HG02884 (cell line): ENCODE results near the gene ATG4A.
A peak's percentile ranks its signal among the peaks of the same experiment; 100 is the strongest.

Experiments used
- ATAC-seq: cut with Tn5 transposase; IDR thresholded peaks from one replicate; pipeline ENCODE4 v1.9.1; 2021; ENCODE audit warnings: mild to moderate bottlenecking, moderate library complexity; ENCODE audit not compliant: unreplicated experiment

ATG4A gene

DNA sequence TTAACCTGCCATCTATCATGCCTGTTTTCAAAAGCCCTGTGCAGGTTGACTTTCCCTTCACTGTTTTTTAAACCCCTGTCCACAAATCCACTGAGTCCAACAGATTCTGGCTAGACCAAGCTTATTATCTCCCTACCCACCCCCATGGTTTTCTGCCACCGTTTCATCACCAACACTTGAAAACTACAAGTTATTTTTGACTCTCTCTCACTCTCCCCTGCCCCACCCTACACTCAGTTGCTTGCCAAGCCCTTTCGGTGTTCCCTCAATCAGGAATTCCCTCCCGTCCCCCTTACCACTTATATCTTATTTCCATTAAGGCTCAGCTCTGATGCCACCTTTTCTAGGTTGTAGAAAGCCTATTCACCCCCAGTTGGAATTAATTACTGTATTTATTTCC, 29.7 kb downstream of the ATG4A start:
- ATAC-seq, result no peak

- no peak for ATAC-seq
Observed at GRCh38 chrX:108122748-108123147, 31.2 kb downstream of the ATG4A start.

DNA sequence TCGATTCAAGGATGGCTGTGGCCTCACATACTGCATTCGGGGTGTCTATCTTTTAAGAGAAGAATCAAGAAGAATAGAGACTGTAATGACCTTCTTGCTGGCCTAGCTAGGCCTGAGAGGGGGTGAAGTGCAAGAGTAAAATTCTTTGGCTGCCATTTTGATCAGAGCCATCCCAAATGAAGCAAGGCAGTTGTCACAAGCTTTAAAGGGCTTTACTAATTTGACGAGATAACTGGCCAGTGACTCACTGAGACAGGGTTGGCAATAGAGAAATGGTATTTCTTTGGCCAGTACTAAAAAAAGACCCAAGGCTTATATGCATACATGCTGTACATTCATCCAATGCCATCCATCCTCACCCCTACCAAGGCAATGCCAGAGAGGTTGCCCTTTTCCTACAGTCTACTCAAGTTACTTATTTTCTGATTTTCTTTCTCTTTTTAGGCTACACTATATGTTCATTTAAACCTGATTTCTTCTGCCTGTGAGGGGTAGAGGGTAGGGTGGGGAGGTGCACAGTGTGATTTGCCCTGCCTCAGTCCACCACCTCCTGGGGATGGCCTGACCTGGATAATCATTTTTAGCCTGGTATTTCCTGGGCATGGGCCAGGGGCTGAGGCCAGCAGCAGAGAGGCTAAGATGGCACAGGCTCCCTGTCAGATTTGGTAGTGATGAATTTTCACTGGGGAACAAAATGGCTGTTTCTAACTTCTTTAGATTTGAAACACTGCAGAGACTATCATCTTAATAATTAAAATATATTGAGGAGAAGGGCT, 32.2 kb downstream of the ATG4A start:
- ATAC-seq, result no peak

GRCh38 chrX:108126661-108127060, 35.1 kb downstream of the ATG4A start:
- ATAC-seq, result no peak

DNA sequence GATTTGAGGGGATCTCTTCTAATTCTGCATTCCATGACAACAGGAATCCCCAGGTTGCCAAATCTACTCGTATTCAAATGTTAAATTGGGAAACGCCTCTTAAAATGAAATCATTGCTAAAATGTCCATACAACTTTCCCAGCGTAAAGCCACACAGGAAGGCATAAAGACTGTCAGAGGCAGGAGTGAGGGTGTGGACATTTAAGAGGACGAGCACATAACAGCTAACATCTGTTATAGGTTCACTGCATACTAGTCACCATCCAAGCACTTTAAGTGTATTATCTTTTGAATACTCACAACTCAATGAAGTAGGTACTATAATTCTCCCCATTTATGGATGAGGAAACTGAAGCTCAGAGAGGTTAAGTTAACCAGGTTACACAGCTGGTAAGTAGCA, 35.6 kb downstream of the ATG4A start:
- no peak for ATAC-seq

GRCh38 chrX:108130889-108131288, 39.3 kb downstream of the ATG4A start:
- no peak for ATAC-seq

GRCh38 chrX:108131471-108131870, 39.9 kb downstream of the ATG4A start:
- no peak for ATAC-seq

- no peak for ATAC-seq
Observed at GRCh38 chrX:108132034-108132433, 40.5 kb downstream of the ATG4A start.

GRCh38 chrX:108132876-108133275, 41.3 kb downstream of the ATG4A start:
- ATAC-seq, result no peak

DNA sequence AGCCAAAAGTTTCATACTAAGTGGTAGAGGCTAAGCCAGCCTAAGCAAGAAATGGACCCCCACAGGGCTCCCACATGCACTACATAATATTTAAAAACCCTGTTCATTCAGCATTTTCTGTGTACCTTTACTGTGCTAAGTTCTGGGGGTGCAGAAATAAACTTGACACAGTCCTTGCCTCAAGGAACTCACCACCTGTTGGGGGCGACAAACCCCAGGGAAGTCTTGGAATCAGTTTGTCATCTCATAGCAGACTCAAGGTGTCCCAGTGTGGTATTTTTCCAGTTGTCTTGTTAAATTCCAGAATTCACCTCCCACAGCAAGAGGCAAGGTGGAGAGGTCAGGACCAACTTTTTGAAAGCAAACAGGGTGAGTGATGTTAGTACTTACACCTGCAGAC, 43.1 kb downstream of the ATG4A start:
- ATAC-seq, result no peak

GRCh38 chrX:108138814-108139702, 47.5 kb downstream of the ATG4A start:
- no peak for ATAC-seq

- peak; percentile 97 for ATAC-seq
Observed at GRCh38 chrX:108148524-108148923, 56.9 kb downstream of the ATG4A start.

DNA sequence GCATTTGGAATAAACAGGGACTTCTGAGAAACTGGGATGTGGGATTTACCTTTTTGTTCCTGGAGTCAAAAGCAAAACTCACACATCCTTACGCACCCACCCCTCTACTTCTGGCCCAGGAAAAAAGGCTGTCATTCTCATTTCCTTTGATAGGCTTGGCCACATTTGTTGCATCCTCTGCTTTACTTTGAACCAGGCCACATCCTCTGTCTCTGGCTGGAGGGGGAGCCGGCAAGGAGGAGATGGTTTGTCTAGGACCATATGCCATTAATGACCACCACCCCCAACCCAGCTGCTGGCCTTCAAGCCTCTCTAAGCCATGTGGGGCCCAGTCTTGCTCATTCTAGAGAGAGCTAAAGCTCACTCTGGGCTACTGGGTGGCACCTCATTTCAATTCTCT, 64.5 kb downstream of the ATG4A start:
- ATAC-seq, result no peak

GRCh38 chrX:108156934-108157466, 65.4 kb downstream of the ATG4A start:
- no peak for ATAC-seq

DNA sequence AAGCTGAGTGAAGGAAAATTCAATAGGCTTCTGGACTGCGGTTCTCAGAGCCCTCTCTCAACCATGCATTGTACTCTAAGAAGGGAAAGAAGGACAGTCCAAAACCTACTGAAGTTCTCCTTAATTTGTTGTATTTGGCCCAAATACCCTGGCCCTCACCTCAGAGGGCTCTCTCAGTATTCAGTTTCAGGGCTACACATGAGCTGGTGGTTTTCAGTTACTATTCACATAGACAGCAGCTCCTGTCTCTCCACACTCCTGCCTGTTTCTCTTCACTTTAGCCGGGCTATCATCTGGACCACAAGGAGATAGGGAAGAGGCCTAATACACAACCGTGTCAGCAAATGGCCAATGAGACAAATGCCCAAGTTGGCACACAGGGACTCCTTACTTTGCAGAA, 66.0 kb downstream of the ATG4A start:
- ATAC-seq, result no peak

DNA sequence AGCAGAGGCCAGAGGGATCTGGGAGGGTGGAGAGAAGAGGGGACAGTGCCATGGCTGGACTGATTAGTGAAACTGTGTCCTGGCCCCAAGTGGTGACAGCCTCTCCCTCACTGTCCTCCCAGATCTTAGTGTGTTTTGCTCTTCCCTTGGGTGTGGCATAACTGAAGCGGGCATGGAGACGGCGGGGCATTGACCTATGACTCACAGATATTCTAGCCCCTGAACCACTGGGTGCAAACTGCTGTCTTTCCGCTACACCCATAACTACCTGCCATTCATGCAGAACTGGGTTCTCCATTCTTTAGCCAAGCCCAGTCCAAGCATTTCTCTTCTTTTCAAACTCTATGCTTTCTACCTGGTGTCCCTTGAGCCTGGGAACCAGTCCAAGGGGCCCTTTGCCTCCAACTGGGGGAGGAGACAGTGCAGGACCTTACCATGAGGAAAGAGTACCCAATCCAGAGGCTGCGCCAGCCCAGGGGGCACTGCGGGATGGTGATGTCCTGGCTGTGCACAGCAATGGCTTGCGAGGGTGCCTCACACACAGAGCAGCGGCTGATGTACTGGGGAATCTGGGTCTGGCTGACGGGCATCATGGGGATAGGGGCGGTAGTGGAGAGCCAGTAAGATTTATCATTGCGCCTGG, 67.6 kb downstream of the ATG4A start:
- no peak for ATAC-seq

DNA sequence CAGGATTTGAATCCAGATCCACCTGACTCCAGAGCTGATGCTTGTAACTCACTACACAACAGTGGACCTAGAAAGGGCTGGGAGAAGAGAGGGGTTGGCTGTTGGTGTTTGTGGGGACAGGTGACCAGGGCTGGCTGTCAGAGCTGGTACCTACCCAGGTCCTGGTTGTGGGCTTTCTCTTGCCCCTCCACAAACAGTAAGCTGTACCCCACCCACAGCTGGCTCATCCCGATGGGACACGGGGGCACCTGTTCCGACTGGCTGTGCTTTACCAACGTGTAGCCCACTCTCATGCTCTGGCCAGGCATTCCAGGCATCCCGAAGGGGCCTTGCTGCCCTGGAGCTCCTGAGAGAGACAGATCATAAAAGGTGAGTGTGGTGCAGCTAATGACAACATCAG, 68.7 kb downstream of the ATG4A start:
- no peak for ATAC-seq

DNA sequence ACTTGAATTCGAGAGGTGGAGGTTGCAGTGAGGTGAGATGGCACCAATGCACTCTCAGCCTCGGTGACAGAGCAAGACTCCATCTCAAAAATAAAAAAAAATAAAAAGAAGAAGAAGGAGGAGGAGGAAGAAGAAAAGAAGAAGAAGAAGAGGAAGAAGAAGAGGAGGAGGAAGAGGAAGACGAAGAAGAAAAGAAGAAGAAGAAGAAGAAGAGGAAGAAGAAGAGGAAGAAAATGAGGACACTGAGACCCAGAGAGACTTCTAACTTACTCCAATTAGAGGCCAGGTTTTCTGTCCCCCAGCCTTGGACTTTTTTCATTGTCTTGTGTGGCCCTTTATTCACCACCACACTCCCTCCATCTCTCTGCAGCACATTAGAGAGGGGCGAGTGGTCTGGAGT, 70.7 kb downstream of the ATG4A start:
- no peak for ATAC-seq

DNA sequence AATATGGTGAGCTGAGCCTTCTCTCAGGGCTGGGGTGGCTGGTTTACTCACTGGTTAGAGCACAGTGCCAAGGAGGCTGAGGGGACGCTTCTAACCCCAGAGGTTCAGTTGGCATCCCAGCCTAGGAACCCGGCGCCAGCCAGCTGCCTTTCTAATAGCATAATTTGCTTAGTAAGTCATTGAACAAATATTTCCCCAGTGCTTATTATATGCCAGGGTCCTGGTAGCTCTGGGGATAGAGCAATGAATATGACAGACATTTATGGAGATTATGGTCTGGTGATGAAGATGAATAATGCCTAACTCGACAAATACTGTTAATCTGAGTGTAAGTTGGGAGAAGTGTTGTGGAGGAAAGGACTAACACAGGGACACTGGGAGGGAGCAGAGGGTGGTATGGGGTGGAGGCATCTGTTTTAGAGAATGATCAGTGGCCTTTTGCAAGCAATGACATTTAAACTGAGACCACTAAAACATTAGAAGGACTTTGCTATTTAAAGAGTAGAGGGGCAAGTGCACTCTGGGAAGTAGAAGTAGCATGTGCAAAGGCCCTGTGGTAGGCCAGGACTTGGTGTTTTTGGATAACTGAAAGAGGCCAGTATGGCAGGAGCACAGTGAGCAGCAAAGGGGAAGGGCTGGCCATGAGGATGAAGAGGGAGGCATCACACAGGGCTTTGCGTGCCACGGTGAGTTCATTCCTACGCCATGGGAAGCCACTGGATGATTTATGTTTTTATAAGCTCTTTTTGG, 71.9 kb downstream of the ATG4A start:
- ATAC-seq, result no peak

GRCh38 chrX:108165383-108166111, 74.0 kb downstream of the ATG4A start:
- ATAC-seq, result no peak
